Measurements from ENCODE around the gene MGME1.

Gene MGME1

GRCh38 chr20:18031888-18032509 is 63.2 kb downstream of the MGME1 start:
- DNase-seq = no peak

- DNase-seq = no peak
Observed at GRCh38 chr20:18032977-18033892, 64.4 kb downstream of the MGME1 start.

GRCh38 chr20:18034039-18034438 is 65.2 kb downstream of the MGME1 start:
- DNase-seq = no peak

- no peak for DNase-seq
Observed at GRCh38 chr20:18039063-18039462, 70.2 kb downstream of the MGME1 start.
